HG03095 (cell line): ENCODE data around the gene TCF4.

Experiments
- ATAC-seq: cut with Tn5 transposase; IDR thresholded peaks from one replicate; pipeline ENCODE4 v1.9.1; 2021; ENCODE audit warnings: moderate library complexity; ENCODE audit not compliant: unreplicated experiment

TCF4 gene

DNA sequence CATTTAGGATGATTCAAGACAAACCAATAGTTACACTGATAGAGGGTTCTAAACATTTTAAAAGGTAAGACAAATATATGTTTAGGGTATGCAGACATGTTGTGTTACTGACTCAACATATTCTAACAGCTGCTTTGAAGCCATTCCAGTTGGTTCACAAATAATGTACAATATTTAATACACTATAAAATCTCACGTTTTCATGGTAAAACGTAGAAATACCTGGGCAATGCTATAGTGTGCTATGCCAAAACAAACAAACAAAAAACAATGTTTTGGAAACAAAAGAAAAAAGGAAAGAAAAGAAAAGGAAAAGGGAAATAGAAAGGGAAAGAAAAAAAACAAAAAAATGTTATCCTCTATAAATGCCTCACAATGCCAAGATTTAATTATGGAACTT lies 277.1 kb downstream of the TCF4 start:
- ATAC-seq, result no peak

- ATAC-seq, result no peak
Observed at GRCh38 chr18:55310044-55310676, 277.8 kb downstream of the TCF4 start.

GRCh38 chr18:55309249-55309648 lies 278.7 kb downstream of the TCF4 start:
- no peak for ATAC-seq

GRCh38 chr18:55307505-55307904 lies 280.5 kb downstream of the TCF4 start:
- peak; percentile 45 for ATAC-seq

DNA sequence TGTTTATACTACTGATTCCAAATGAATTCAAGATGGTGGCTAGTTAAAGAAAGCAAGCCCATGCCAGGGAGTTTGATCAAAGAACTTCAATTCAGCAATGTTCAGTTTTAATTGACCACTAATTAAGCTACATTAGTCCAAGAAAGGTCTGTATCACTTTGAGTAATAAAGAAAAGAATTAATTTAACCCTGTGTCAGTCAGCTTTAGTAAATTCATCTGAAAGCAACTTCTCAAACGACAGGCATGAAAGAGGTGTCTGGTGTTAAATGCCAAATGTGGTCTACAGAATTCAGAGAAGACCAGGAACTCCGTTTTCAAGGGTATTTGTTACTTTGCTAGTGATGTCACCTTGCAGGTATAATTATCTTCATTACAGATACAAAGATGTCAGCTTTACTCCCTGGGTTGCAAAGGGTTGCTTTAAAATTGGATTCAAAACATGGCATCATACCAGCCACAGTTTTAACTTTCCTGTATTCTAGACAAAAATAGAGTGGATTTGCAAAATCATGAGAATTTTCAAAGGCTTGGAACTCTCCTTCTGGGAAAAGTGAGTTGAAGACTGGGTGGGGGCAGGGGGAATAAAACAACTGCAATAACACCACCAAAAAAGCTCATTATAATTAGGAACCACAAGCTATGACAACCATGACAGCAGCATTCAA lies 281.5 kb downstream of the TCF4 start:
- ATAC-seq, result no peak

DNA sequence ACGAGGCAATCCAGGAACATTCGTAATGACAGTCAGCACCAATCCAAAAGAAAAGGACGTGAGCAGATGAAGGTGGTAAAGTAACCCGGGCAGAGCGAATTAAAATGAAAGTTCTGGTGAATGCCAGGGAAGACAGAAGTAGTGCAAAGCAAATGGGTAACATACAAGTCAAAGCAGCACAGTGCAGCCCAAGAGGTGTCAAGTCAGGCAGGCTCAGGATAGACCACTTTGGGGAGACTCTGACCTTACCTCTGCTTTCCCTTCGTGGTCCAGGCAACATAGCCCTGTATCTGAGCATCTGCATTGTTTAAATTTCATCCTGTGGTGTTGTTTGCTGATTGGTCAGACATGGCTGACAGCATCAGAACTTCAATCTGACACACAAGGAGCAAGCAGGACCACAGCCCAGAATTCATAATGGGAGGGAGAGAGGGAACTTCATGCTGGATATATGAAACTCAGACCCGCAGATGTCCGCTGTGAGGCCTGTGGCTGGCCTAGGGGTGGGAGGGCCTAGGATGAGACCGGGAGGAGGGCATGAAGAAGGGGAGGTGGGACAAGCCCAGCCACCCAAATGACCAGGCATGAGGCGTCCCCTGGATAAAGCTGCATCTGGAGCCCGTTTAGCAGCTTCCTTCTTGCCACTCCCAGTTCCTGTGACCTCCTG lies 285.7 kb downstream of the TCF4 start:
- ATAC-seq, result no peak

DNA sequence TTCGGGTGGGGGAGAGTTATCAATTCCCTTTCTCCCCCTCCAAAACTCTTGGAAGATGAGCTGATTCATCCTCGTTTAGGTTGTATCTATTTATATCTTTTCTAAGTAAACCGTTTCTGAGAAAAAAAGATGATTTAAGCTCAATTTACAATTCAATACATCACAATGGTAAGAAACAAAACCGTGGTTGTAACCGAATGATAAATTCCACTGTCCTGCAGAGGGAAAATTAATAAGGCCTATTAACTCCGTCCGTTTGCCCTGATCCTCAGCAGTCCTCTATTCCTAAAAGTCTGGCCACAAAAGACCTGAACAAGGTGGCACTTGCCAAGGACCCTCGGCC lies 286.2 kb downstream of the TCF4 start:
- ATAC-seq, result no peak

DNA sequence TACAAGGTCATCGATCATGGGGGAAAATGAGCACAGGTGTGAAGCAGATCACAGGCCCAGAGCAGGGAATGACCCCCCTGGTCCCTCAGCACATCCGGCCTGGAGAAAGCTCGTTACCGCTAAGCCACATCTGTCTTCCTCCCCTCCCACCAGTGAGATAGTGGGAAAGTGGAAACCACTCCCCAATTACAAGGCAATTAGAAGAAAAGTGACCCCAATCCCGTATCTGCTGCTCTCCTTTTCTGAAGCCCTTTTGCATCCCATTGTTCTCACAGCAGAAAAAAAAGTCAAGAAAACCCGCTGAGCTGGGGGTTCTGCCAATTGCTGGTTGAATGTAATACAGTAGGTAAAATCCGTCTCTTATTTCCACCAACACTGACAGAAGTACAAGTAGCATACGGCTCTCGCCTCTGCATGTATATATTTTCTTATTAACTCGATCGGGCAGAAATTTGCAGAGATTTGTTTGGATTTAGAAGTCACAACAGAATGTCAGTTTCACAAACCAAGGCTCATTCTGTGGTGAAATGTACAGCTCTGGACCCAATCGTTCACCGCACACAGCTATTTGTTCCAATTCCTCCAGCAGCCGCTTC lies 287.0 kb downstream of the TCF4 start:
- ATAC-seq, result no peak

DNA sequence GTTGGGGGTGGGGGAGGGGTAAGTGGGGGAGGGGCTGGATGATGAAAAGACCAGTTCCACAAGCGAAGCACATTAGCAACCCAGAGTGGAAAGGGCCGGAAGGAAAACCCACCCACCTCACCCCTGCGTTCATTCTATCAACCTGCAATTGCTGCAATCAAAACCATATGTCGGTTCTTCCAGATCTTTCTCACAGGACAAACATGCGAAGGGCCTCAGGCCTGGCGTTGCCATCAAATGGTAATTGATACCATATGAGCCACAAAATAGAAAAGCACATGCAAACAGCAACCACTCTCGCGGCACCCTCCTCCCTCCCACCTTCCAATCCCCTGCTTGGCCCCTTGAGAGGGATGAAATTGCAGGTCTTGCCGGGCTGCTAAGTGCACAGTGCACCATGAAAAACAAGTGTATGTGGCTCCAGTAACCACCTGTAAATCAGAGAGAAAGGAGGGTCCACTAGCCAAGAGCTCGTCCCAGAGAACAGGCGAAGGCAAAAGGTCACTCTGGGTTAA lies 287.5 kb downstream of the TCF4 start:
- no peak for ATAC-seq

DNA sequence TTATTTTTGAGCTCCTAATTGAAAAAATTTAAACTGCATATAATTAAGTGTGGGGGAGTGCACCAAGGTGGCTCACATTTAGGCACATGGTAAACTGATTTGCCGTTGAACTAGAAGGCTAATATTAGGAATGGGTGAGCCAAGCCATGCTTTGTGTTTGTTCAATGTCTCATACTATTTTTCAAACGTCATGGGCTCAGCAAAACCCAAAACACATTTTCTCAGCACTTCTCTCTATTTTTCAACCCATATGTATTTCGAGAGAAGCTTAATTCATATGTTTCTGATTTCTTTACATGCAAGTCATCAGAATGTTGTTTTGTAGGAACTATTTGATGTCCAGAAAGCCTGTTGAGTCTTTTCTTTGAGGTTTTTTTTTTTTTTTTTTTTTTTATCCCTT lies 291.2 kb downstream of the TCF4 start:
- ATAC-seq, result no peak

GRCh38 chr18:55296115-55296514 lies 291.9 kb downstream of the TCF4 start:
- no peak for ATAC-seq

DNA sequence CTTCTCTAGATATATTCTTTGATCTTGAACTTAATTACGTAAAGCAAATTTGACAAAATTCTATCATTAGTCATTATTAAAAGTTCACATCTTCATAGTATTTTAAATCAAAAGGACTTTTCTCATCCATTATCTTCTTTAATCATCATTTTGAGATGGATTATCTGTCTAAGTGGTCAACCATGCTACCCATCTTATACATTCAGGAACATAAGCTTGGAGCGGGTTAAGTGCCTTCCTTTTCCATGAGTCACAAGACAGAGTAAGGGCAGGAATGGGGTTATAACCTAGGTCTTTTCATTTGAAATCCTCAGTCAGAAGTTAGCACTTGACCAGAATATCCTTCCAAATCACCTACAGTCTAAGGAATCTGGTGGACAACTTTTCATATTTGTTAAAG lies 297.1 kb downstream of the TCF4 start:
- ATAC-seq, result no peak

DNA sequence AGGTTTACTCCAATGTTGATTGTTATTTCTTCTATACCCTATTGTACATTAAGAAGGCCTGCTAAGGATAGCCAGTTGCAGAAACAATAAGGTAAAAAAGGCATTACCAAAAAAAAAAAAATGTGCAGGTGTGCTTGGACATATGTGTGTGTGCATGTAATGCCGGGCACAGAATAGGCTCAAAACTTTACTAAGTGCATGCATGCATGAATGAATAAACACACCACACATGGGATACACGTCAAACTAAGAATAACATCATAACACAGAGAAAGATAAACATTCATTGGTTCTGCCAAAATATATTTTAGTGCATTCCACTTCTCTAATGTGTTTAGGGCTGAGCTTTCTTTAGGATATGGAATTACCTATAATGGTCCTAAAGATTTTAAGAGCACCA lies 298.2 kb downstream of the TCF4 start:
- ATAC-seq, result peak; percentile 45

- no peak for ATAC-seq
Observed at GRCh38 chr18:55289048-55289447, 298.9 kb downstream of the TCF4 start.

DNA sequence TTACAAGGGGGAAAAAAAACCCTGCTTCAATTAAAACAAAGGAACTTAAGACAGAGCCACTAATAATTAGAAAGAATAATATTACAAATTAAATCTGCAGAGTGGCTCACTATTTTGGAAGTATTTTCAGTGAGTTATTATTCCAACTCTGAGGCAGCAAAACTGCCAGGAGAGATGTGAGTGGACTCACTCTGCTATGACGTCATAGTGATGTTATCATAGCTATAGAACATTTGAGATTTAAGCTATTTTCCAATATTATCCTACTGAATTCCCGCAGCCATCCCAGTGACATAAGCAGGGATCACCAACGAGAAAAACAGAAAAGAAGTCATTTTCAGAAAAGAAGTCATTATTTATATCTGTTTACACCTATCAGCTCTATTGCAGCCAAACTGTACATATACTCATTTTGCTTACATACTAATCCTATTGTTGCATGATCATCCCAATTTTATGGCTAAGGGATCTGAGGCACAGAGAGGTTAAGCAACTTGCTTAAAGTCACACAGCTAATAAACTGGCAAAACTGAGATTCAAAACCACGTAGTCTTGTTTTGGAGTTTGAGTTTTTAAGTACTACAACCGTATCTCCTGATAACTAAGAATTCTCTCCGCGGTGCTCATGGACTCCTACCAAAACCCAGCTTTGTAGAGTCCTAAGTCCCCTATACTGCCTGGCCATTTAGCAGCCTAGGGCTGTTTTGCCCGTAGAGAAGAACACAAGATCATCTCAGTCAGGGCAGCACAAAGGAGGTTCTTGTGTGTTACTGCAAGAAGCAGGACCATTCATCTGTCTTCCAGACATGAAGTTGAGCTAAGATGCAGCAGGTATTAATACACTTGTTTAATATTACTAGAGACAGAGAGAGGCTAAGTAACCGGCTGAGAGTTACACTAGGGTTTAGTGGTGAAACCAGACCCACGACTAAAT lies 299.8 kb downstream of the TCF4 start:
- ATAC-seq, result no peak

DNA sequence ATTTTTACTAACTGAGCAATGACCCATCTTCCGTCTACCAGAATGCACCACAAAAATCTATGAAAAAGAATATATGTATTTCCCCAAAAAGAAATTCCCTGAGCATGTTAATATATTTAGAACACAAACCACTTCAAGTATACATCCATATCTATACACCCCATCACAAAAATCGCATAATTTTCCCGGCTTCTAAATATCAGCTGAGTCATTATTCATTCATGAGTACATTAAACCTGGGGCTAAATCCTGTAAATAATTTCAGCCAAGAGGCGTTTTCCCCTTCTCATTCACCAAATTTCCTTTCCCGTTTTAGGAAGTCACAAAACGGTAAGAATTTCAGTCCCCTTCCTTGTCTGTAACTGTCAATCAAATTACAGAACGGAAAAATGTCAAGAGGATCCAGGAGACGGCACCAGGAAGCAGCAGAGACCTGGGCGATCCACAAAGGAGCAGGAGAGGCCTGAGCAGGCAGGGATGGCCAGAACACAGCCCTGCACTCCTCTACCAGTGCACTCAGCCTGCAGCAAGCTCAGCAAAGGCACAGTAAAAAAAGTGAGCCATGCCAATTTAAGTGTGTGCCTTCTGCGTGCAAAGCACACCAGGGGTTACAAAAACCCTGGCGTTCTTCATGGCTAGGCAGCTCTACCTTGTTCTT lies 300.7 kb downstream of the TCF4 start:
- ATAC-seq, result no peak

GRCh38 chr18:55286257-55286825 lies 301.7 kb downstream of the TCF4 start:
- no peak for ATAC-seq

- no peak for ATAC-seq
Observed at GRCh38 chr18:55284614-55285013, 303.4 kb downstream of the TCF4 start.

GRCh38 chr18:55283309-55283708 lies 304.7 kb downstream of the TCF4 start:
- no peak for ATAC-seq

- no peak for ATAC-seq
Observed at GRCh38 chr18:55280503-55280902, 307.5 kb downstream of the TCF4 start.
